ENCODE data around the gene TMEM39B.
"Not testable (repeated sequence)": the region's sequence is repeated elsewhere in the genome, so short reads cannot be mapped to it uniquely, and the experiment has no call there.

Gene TMEM39B

DNA sequence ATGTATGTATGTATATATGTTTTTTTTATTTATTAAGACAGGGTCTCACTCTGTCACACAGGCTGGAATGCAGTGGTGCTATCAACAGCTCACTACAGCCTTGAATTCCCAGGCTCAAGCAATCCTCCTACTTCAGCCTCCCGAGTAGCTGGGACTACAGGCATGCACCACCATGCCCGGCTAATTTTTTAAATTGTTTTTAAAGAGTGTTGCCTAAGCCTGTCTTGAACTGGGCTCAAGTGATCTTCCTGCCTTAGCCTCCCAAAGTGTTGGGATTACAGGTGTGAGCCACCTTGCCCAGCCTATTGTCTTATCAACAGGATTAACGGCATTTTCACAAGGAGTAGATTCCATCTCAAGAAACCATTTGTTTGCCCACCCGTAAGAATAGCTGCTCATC, 40.7 kb downstream of the TMEM39B start:
- not testable (repeated sequence) for DNase-seq

DNA sequence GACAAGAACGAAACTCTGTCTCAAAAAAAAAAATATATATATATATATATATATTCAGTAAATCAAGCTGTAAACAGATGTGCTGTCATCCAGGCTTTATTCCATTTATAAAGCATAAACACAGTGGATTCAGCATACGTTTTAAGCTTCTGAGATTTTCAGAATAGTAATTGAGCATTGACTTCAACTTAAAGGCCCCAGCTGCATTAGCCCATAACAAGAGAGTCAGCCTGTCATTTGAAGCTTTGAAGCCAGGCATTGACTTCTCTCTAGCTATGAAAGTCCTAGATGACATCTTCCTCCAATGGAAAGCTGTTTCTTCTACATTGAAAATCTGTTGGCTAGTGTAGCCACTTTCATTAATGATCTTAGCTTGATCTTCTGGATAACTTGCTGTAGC, 41.7 kb downstream of the TMEM39B start:
- DNase-seq = no peak

GRCh38 chr1:32115496-32115895, 42.8 kb downstream of the TMEM39B start:
- DNase-seq = no peak

- DNase-seq = no peak
These were observed 43.8 kb downstream of the TMEM39B start for GRCh38 chr1:32116531-32116930.

DNA sequence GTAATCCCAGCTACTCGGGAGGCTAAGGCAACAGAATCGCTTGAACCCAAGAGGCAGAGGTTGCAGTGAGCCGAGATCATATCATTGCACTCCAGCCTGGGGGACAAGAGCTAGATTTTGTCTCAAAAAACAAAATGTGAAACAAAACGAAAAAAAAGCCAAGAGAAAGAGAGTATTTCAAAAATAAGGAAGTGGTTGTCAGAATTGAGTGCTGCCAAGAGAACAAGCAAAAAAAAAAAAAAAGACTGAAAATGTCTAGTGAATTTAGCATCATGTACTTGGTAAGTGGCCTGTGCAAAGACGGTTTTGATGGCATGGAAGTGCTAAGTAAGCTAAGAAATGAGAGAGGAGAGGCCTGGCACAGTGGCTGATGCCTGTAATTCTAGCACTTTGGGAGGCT, 49.4 kb downstream of the TMEM39B start:
- no peak for DNase-seq

DNA sequence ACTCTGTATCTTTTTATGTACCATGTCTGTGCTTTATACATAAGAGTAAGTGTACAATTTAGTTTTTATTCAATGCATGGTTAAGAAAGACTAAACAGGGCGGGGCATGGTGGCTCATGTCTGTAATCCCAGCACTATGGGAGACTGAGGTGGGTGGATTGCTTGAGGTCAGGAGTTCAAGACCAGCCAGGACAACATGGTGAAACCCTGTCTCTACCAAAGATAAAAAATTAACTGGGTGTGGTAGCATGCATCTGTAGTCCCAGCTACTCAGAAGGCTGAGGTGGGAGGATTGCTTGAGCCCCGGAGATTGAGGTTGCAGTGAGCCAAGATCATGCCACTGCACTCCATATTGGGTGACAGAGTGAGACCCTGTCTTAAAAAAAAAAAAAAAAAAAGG, 50.6 kb downstream of the TMEM39B start:
- DNase-seq = not testable (repeated sequence)

- DNase-seq = no peak
These were observed 52.6 kb downstream of the TMEM39B start for GRCh38 chr1:32125313-32125712.

DNA sequence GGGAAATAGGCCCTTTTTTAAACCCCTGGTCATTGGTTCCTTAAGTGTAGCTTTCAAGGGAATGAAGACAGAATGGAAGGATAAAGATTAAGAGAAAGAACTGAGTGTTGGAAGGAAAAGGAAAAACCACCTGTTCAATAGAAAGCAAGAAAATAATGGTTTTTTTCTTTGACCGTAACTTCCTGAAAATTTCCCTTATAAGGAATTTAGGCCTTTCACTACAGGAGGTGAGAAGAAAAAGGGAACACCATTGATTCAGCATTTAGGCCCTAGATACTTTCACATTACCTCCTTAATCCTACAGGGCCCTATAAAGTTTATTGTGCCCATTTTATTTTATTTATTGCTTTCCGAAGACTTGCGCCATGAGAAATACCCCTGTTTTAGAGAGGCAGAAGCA, 54.0 kb downstream of the TMEM39B start:
- no peak for DNase-seq

- DNase-seq = no peak
These were observed 54.9 kb downstream of the TMEM39B start for GRCh38 chr1:32127409-32128198.

GRCh38 chr1:32128479-32128878, 55.7 kb downstream of the TMEM39B start:
- no peak for DNase-seq

DNA sequence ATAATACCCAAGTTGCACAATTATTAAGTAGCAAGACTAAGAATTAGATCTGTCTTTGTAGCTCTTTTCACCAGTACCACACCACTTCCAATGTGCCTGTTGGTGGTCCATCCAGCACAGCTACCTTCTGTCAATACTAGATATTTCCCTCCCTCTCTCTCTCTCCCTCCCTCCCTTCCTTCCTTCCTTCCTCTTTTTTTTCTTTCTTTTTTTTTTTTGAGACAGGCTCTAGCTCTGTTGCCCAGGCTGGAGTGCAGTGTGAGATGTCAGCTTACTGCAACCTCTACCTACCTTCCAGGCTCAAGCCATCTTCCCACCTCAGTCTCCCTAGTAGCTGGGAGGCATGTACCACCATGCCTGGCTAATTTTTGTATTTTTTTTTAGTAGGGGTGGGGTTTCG, 56.2 kb downstream of the TMEM39B start:
- DNase-seq = no peak

GRCh38 chr1:32133950-32134280, 61.2 kb downstream of the TMEM39B start:
- DNase-seq = not testable (repeated sequence)

DNA sequence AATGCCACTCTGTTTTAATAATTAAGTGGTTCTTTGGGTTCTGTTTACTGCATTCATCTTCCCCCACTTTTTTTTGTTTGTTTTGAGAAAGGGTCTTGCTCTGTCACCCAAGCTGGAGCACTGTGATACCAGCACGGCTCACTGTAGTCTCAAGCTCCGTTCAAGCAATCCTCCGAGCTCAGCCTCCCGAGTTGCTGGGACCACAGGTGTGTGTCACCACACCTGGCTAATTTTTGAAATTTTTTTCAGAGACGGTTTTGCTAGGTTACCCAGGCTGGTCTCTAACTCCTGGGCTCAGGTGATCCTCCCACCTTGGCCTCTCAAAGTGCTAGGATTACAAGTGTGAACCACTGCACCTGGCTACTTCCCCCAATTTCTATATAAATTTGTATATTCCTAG, 64.4 kb downstream of the TMEM39B start:
- DNase-seq = no peak

- no peak for DNase-seq
These were observed 66.2 kb downstream of the TMEM39B start for GRCh38 chr1:32138965-32139364.

DNA sequence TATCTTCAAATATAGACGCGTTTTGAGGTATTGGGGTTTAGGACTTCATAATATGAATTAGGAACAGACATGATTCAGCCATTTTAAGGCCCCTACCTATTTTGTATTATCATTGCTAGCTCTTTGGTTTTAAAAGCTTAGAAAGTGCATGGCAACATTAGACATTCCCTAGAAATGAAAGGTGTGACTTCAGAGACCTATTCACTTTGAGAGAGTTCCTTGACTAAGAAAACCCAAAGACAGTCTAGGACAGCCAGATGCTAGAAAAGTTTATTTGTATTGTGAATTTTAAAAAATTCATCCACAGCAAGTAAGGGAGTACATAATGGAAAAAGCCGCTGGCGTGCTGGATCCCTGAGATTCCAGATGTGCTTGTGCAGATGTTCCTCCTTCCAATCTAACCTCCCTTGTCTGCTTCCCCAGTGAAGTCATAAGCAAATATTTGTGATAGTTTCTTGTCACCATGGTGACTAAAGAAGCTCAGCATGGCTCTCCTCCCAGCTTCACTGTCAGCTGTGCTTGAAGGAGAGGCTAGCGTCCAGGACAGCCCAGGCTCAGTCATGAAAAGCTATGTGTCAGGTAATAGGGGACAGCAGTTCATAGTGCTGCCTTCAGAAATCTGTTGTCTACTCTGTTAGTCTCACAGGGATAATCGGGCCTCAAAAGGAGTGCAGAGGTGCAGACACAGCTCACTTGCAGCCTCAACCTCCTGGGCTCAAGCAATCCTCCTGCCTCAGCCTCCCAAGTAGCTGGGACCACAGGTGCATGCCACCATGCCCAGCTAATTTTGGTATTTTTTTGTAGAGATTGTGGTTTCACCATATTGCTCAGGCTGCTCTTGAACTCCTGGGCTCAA, 69.9 kb downstream of the TMEM39B start:
- DNase-seq = no peak

- not testable (repeated sequence) for DNase-seq
These were observed 70.6 kb downstream of the TMEM39B start for GRCh38 chr1:32143302-32143695.

GRCh38 chr1:32144033-32144432, 71.3 kb downstream of the TMEM39B start:
- no peak for DNase-seq

DNA sequence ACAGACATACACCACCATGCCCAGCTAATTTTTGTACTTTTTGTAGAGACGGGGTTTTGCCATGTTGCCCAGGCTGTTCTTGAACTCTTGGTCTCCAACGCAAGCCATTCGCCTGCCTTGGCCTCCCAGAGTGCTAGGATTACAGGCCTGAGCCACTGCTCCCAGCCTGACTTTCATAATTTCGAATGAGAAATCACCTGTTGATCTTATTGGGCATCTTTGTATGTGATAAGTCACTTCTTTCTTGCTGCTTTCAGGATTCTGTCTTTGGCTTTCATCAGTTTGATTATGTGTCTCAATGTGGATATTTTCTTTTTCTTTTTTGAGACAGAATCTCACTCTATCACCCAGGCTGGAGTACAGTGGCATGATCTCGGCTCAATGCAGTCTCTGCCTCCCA, 75.1 kb downstream of the TMEM39B start:
- DNase-seq = not testable (repeated sequence)

- no peak for DNase-seq
These were observed 78.1 kb downstream of the TMEM39B start for GRCh38 chr1:32150847-32151246.

- no peak for DNase-seq
These were observed 78.6 kb downstream of the TMEM39B start for GRCh38 chr1:32151319-32151787.

Data from activated CD4-positive, CD25-positive, alpha-beta regulatory T cell (primary cell).